ENCODE results near the gene CBX1.
A peak's percentile ranks its signal among the peaks of the same experiment; 100 is the strongest.

- peak in 1 of 6 experiments; percentile 5 for TF ChIP-seq CTCF (IDR thresholded peaks at IDR 0.05)
- no peak for TF ChIP-seq POLR2A (IDR thresholded peaks at IDR 0.05)
Measured at GRCh38 chr17:48134912-48135480, 33.7 kb upstream of the CBX1 start.
